K562 (cell line): ENCODE measurements around the gene TTLL9. TPM values are rescaled to one million over a fixed set of nuclear protein-coding genes. Genes with fewer than 3 reads are reported as not detected.

ENCODE experiments used
- CEBPG ChIP-seq, 3 experiments: fragments of 200-800 bp in 1 of 3; sonication (Bioruptor generic) in 1 of 3; sonication (generic) in 1 of 3; formaldehyde crosslinking in 1 of 3; IDR thresholded peaks in 2 of 3; conservative IDR thresholded peaks in 1 of 3; 2 replicates each; pipeline versions ENCODE4 v1.6.1 to v1.8.0; 2016 to 2022; ENCODE audit warnings: missing compliant biosample characterization in 2 of 3, missing genetic modification characterization in 2 of 3, mild to moderate bottlenecking in 1 of 3, missing genetic modification reagents in 1 of 3
- CHAMP1 ChIP-seq: fragments of 450-650 bp; IDR thresholded peaks from 2 replicates; pipeline ENCODE4 v1.6.1; 2016; ENCODE audit warnings: mild to moderate bottlenecking
- ETV6 ChIP-seq, 3 experiments: fragments of 150-350 bp in 1 of 3; sonication (generic) in 1 of 3; formaldehyde crosslinking in 1 of 3; IDR thresholded peaks; 2 replicates each; pipeline versions ENCODE4 v1.6.1 to v1.8.0; 2014 to 2022; ENCODE audit warnings: borderline replicate concordance in 2 of 3, low read depth in 2 of 3, antibody characterized with exemption in 1 of 3, low read length in 1 of 3, mild to moderate bottlenecking in 1 of 3, missing genetic modification reagents in 1 of 3
- KDM5B ChIP-seq: fragments of 200-600 bp; sonication (generic); IDR thresholded peaks from 2 replicates; pipeline ENCODE4 v1.6.1; 2012; ENCODE audit warnings: low read depth, mild to moderate bottlenecking, moderate library complexity, low read length, control low read depth, inconsistent platforms; ENCODE audit not compliant: insufficient replicate concordance
- MCM3 ChIP-seq: fragments of 450-650 bp; IDR thresholded peaks from 2 replicates; pipeline ENCODE4 v1.6.1; 2016
- PHB ChIP-seq: fragments of 250-450 bp; sonication (Bioruptor Pico); IDR thresholded peaks from 2 replicates; pipeline ENCODE4 v1.5.0; 2021
- POLR2AphosphoS5 ChIP-seq: IDR thresholded peaks from 2 replicates; pipeline ENCODE4 v1.6.1; 2011; ENCODE audit warnings: mild to moderate bottlenecking, low read depth, low read length, moderate library complexity; ENCODE audit not compliant: control insufficient read depth, insufficient read depth
- TEAD1 ChIP-seq, 2 experiments: fragments of 450-650 bp in 1 of 2; sonication (generic) in 1 of 2; formaldehyde crosslinking; IDR thresholded peaks; 2 replicates each; pipeline versions ENCODE4 v1.4.0 to v1.8.0; 2020 to 2022; ENCODE audit warnings: mild to moderate bottlenecking in 2 of 2, missing genetic modification reagents in 1 of 2
- ZKSCAN1 ChIP-seq: fragments of 150-350 bp; IDR thresholded peaks from 2 replicates; pipeline ENCODE4 v1.6.1; 2016; ENCODE audit warnings: low read depth, low read length
- ZNF165 ChIP-seq: fragments of 250-450 bp; sonication (Bioruptor Pico); IDR thresholded peaks from 2 replicates; pipeline ENCODE4 v1.4.0; 2020; ENCODE audit warnings: borderline replicate concordance
- ZNF507 ChIP-seq: conservative IDR thresholded peaks from 2 replicates; pipeline ENCODE4 v1.6.1; 2017; ENCODE audit warnings: missing genetic modification characterization, missing compliant biosample characterization
- ZNF551 ChIP-seq: fragments of 250-450 bp; sonication (Bioruptor Pico); IDR thresholded peaks from 2 replicates; pipeline ENCODE4 v1.5.0; 2021; ENCODE audit warnings: mild to moderate bottlenecking, moderate library complexity
- polyA plus RNA-seq, 8 experiments: library from polyadenylated mRNA; depleted of rRNA in 4 of 8; stranded (reverse) in 5 of 8; unstranded in 3 of 8; fragments of >200 nt; fragmentation: Nextera tagmentation in 2 of 8; fragmentation: Illumina TruSeq in 1 of 8; extraction: Ambion mirVana in 2 of 8; extraction: Trizol in 1 of 8; gene quantifications; 2 replicates each; pipeline versions ENCODE4 v1.2.1 to v1.2.3, GENCODE V29; 2011 to 2014; ENCODE audit warnings: inconsistent platforms in 1 of 8, missing spikeins in 1 of 8
- total RNA-seq, 7 experiments: library from RNA; depleted of rRNA in 6 of 7; stranded (reverse); fragments of >200 nt in 6 of 7; fragmentation: Illumina TruSeq in 2 of 7; extraction: Trizol in 2 of 7; gene quantifications; 2 replicates each; pipeline versions ENCODE4 v1.2.1 to v1.2.3, GENCODE V29; 2011 to 2021; ENCODE audit warnings: low replicate concordance in 1 of 7

Gene TTLL9
- total and polyA plus RNA-seq, 9 of the 15 experiments (the other 6 are each of a cell fraction or from before 2014, with no cell fraction given): 0.06 to 0.07 TPM; not detected in 7

GRCh38 chr20:31967830-31968249 lies 97.4 kb downstream of the TTLL9 start, which contains the start of gene XKR7 (continued):
- TF ChIP-seq KDM5B (no peak), CHAMP1 (no peak), ZNF507 (tag) (no peak), TEAD1 (CRISPR knock-in tag; IDR thresholded peaks at IDR 0.05) (peak in 1 of 2 experiments; percentile 61; a peak in 1 of 4 replicates), POLR2AphosphoS5 (no peak), CEBPG (CRISPR knock-in tag; IDR thresholded peaks at IDR 0.05) (no peak), CEBPG (tag; conservative IDR thresholded peaks at IDR 0.05 in 1 of 2, IDR thresholded peaks at IDR 0.05 in 1 of 2) (no peak), ETV6 (IDR thresholded peaks at IDR 0.05; ENCODE audit: borderline replicate concordance in 1 of 2, low read depth in 2 of 2, low read length in 1 of 2) (no peak), ETV6 (CRISPR knock-in tag; IDR thresholded peaks at IDR 0.05; ENCODE audit: borderline replicate concordance) (no peak), PHB (CRISPR knock-in tag) (no peak), MCM3 (no peak), ZKSCAN1 (no peak), ZNF165 (CRISPR knock-in tag) (no peak), ZNF551 (CRISPR knock-in tag) (no peak)
